ENCODE results near the gene CRTC3.
"Not testable (repeated sequence)": the region's sequence is repeated elsewhere in the genome, so short reads cannot be mapped to it uniquely, and the experiment has no call there.

The CRTC3 gene, protein sequence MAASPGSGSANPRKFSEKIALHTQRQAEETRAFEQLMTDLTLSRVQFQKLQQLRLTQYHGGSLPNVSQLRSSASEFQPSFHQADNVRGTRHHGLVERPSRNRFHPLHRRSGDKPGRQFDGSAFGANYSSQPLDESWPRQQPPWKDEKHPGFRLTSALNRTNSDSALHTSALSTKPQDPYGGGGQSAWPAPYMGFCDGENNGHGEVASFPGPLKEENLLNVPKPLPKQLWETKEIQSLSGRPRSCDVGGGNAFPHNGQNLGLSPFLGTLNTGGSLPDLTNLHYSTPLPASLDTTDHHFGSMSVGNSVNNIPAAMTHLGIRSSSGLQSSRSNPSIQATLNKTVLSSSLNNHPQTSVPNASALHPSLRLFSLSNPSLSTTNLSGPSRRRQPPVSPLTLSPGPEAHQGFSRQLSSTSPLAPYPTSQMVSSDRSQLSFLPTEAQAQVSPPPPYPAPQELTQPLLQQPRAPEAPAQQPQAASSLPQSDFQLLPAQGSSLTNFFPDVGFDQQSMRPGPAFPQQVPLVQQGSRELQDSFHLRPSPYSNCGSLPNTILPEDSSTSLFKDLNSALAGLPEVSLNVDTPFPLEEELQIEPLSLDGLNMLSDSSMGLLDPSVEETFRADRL
- total RNA-seq: 148 reads per million, percentile 89 among the genes with 10 or more reads in this experiment

DNA sequence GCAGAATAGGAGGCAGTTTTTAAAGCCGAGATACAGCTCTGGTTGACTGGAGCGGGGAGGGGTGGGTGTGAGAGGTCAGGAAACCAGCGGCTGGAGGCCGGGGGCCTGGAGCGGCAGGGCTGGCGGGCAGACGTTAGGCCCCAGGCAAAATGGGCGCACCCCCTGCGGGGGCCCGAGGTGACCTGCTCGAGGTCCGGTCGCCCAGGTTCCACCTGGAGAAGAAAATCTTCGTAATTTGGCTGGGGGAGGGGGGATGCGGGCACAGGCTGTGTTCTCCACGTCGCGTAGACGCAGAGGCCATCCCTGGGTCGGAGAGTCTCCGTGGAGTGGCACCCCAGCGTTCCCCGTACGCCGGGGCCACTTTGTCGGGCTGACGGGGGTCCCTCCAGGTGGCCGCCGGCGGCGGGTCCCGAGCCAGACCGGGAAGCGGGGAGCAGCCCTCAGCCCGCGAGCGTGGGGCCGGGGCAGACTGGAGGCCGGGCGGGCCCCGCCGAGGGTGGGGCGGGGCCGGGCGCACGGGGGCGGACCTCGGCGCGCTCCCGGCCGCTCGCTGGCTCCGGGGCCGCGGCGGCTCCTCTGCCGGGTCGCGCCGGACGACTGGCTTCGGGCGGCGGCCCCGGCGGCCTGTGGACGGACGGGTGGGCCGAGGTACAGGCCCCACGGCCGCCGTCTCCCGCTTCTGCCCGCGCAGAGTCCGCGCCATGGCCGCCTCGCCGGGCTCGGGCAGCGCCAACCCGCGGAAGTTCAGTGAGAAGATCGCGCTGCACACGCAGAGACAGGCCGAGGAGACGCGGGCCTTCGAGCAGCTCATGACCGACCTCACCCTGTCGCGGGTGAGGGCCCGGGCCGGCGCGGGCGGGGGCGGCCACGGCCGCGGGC, at the start of gene CRTC3:
Gene CRTC3, plus strand, starts transcription at position 553 of the 879 bp plus-strand sequence. Its CDS starts 149 bp downstream, at position 702.
- peak; percentile 30 for DNase-seq

DNA sequence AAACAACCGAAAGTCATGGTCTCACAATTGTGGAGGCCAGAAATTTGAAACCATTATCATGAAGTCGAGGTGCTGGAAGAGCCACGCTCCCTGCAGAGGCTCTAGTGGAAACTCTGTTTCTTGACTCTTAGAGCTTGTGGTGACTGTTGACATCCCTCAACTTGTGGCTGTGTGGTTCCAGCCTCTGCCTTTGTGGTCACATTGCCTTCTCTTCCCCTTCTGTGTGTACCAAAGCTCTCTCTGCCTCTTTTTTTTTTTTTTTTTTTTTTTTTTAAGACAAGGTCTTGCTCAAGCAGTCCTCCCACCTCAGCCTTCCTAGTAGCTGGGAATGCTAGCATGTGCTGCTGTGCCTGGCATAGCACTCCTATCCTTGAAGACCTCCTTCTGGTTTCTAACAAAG, 48.7 kb upstream of the CRTC3 start:
- no peak for DNase-seq

DNA sequence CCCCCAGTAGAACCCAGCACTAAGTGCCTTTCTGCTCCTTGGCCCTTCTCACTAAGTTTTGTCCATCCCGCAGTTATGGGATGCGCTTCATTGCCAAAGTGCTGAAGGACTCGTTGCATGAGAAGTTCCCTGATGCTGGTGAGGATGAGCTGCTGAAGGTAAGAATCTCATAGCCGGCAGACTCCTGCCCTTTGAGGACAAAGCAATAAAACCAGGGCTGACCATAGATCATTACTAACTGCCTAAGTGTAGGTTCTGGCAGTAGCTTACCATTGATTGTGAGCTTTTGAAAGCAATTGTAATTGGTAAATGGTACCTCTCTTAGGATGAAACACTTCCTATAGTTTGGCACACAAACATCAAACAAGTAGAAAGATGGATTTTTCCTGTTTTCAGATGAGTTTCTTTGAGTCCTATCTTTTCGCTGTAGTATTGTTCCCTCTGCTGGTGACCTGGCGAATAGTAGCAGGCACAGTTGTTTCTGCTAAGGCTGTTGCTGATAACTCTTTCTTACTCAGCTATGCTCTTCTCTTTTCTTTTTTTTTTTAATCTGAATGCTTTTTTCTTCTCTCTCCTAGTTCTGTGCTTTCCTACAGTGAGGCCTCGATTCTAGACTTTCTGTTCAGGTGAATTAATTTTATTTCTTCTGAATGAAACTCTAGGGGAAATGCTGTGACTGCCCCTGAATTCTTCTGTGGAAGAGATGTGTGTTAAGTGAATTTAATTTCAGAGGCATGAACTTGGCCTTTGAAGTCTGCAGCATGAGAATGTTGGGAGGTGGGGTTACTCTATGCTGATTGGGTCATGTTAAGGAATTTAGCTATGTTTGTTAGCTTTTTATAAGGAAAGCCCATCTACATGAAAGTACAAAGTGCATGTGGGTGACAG, 47.4 kb upstream of the CRTC3 start:
- DNase-seq: peak; percentile 31

DNA sequence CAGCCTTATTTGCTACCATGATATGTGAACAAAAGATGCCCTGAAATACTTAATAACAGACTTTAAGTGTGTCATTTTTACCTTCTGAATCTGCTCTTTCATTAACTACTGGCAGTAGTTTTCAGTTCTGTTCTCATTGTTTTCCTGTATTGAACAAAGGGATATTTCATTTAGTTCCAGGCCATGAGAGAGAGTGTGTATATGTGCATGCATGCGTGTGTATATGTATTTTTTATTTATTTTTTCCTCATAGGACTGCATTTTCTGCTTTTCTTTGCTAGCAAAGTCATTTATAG, 46.8 kb upstream of the CRTC3 start:
- DNase-seq: no peak

DNA sequence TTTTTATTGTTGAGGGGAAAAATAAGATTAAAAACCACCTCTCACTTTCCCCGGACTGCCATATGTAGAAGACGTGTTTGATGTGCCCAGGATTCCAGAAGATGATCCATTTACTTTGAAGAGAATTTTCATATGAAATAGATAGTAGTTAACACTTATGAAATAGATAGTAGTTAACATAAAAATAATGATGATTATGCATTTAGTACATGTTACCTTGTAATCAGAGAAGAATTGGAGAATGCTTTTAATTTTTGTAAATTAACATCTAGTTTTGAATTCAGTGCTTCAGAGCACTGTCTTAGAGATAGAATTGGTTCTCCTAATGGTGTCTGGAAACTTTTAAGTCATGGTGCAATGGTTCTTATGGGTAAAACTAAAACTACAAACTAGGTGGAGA, 46.1 kb upstream of the CRTC3 start:
- DNase-seq: no peak

DNA sequence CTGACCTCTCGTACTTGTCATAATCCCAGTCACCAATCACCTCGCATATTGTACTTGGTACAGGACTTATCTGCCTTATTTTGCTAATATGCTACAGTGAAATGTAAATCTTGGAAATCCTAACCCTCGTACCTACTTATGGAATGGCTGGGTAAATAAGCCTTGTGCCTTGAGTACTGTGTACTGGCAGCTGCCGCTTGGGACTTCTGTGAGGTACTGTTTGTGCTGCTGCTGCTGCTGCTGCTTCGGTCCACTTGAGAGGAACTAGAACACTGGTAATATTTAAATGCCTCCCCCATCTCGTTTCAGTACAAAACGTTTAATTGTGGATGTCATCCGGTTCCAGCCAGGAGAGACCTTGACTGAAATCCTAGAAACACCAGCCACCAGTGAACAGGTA, 42.5 kb upstream of the CRTC3 start:
- DNase-seq: no peak

DNA sequence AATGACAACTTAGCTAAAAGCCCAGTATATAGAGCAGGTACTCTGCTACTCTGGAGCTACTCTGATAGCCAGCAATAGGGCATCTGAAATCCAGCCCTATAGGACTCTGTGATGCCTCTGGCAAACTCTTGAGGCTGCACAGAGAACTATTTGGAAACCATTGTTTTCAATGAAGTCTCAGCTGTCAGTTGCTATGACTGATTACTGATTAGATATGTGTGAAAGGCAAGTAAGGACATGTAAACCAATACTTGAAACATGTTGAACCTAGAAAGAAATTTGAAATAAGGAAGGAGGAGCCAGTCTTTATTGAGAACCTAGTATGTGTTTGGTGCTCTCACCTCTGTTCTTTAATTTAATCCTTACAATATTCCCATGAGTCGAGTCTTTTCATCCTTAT, 40.2 kb upstream of the CRTC3 start:
- DNase-seq: no peak

DNA sequence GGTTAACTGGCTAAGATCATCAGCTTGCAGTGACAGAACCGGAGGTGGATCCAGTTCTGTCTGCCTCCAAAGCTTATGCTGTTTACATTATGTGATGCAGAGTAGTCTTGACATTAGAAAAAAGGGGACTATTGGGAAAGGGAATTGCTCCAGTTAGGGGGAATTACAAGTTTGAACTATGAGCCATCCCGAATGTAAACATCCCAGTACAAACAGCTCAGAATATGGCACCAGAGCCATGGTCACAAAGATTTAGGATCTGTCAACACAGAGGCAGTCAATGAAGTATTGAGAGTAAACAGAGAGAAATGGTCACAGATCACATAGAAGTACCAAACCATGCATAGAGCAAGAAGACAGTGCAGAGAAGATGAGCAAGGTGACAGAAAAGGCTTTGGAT, 39.8 kb upstream of the CRTC3 start:
- no peak for DNase-seq

DNA sequence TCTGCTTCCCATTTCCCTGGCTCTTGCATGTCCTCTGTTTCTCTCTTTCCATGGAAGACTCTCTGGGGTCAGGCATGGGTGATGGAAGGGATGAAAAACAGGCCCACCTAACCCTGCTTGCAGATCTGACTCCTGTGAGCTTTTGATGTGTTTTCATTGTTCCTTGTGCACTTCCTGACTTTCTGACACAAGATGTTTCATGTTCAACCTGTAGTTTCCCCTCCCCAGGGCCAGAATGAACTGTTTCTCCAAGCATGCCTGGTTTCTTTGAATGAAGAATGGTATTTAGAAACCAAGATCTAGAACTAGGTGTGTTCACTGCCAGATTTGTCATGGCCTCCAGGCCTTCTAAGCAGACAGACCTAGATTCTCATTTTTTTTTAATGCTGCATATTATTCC, 36.1 kb upstream of the CRTC3 start:
- no peak for DNase-seq

DNA sequence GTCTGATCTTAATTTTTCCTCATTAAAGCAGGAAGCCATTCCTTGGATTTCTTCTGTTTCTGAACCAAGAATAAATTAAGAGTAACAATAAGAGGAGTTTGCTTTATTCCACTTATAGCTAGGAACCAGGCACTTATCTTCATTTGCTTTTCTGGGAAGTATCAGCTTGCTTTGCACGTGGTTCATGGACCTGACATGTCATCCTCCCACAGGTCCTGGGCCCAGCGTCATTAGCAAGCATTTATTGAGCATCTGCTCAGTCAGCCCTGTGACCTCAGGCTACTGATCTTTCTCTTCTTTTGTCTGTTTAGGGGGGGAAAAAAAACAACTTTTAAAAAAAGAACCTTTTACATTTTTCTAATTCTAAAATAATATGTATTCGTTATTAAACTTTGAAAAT, 34.7 kb upstream of the CRTC3 start:
- DNase-seq: no peak

DNA sequence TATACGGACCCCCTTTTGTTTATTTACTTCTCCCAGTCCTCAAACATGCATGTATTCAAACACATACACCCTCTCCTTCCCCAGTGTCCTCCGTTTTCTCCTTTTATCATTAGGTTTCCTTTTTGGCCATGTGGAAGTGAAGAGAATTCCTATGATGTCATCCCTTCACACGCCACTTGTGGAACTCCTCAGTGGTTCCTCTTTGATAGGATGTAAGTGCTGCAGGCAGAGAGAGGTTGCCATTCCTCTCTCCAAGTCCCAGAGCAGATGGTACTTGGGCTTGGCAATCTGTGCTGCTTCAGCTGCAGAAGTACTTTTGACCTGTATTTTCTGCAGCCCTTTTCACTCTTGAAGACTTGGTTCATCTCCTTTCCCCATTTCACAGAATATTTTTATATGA, 32.9 kb upstream of the CRTC3 start:
- no peak for DNase-seq

DNA sequence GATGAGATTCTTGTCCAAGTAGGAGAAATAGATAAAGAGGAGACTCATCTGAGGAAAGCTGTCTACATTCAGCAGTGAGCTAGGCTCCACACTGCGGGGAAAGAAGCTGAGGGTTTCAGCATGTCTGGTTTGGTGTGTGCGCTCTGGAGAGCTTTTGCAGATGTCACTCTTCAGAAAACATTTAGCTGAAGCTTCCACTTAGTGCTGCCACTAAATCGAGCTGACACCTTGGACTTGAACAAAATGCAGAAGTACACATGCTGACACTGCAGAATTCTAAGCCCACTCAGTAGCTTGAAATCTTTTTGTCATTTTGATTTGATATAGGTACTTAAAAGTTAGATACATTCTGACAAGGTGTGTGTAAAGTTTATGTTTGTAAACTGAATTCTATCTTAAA, 32.3 kb upstream of the CRTC3 start:
- DNase-seq: no peak

DNA sequence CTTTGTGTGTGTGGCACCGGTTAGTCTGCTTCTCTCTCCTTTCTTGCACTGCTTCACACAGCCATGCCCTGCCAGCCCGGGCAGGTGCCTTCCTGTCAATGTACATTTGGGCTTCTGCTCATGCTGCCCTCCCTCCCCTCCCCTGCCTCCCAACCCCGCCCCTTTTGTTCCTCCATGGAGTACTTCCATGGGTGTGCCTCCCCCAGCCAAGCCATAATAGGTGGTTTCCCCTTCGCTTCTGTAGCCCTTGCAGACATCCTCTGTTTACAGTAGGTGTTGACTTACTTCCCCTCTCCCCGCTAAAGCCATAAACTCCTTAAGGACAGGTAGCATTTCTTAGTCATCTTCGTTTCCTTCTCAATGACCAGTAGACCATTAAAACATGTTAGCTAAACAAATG, 31.8 kb upstream of the CRTC3 start:
- no peak for DNase-seq

DNA sequence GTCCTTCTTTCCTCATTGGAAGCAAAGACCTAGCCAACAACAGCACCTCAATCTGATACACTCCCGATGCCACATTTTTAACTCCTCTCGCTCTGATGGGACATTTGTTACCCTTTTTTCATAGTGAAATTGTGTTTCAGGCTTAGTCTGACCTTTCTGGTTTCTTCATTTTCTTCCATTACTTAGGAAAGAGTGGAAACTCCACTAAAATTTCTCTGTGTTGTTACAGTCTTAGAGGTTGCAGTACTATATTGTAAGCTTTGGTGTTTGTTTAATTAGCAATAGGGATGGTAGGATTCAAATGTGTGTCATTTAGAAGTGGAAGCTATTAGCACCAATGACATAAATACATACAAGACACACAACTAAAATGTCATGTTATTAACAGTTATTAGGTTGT, 29.6 kb upstream of the CRTC3 start:
- no peak for DNase-seq

DNA sequence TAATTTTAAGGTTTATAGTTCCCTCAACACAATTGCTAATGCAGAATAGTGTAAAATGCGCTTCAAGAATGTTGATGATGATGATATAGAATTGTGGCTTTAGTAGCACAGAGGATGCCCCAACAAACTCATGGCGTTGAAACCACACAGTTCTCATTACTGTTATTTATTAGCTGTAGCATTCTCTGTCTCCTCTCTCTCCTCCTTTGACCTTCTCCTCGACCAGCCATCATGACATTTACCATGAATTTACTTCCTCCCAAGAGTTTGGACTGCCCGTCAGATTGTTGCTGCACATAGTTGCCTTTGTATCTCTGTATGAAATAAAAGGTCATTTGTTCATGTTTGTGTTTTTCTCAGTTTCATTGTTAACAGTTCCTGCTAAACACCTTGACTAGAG, 27.8 kb upstream of the CRTC3 start:
- DNase-seq: no peak

DNA sequence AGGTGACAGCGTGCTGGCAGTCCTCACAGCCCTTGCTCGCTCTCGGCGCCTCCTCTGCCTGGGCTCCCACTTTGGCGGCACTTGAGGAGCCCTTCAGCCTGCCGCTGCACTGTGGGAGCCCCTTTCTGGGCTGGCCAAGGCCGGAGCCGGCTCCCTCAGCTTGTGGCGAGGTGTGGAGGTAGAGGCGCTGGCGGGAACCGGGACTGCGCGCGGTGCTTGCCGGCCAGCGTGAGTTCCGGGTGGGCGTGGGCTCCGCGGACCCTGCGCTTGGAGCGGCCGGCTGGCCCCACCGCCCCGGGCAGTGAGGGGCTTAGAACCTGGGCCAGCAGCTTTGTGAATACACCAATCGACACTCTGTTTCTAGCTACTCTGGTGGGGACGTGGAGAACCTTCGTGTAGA, 18.9 kb upstream of the CRTC3 start:
- DNase-seq: not testable (repeated sequence)

DNA sequence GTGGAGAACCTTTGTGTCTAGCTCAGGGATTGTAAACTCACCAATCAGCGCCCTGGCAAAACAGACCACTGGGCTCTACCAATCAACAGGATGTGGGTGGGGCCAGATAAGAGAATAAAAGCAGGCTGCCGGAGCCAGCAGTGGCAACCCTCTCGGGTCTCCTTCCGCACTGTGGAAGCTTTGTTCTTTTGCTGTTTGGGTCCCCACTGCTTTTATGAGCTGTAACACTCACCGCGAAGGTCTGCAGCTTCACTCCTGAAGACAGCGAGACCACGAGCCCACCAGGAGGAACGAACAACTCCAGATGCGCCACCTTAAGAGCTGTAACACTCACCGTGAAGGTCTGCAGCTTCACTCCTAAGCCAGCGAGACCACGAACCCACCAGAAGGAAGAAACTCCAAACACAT, 18.5 kb upstream of the CRTC3 start:
- DNase-seq: not testable (repeated sequence)

DNA sequence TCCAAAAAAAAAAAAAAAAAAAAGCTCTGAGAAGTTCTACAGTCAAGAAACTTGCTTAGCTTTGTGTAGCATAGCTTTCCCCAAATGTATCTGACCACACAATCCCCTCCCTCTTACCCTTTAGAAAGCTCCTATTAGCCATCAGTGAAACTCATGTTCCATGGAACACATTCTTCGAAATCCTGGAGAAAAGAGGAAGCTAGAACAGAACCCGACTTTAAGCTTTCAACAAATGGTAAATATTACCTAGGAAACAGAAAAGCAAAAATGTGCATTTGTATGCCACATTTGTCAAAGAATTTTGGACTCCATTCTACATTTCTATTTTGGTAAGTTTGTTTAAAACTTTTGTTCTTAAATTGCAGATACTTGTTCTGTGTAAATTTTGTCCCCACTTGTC, 17.4 kb upstream of the CRTC3 start:
- DNase-seq: no peak

DNA sequence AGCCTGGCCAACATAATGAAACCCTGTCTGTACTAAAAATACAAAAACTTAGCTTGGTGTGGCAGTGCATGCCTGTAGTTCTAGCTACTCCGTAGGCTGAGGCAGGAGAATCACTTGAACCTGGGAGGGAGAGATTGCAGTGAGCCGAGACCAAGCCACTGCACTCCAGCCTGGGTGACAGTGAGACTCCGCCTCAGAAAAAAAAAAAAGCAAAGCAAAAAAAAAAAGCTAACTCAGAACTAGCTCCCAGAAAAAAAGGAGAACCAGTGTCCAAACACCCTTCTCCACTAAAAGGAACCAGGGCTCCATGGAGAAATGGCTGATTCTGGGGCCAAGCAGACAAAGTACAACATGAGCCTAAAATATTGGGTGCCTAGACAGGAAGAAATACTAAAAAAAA, 16.7 kb upstream of the CRTC3 start:
- DNase-seq: no peak

DNA sequence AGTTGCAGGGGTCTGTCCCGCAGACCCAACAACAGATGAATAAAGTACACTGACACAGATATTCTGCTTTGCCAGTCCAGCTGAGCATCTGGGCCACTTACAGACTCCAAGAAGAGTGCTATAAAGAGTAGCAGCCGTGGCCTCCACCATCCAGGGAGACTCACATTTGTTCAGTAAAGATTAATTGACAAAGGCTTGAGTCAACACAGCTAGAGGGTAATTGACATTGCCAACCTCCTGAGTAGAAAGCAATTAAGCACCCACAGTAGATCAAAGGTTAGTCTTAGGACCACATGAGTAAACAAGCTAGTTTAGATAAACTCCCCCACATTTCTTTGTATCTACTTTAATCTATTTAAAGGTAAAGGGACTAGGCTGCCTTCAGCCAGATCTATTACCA, 16.3 kb upstream of the CRTC3 start:
- no peak for DNase-seq

DNA sequence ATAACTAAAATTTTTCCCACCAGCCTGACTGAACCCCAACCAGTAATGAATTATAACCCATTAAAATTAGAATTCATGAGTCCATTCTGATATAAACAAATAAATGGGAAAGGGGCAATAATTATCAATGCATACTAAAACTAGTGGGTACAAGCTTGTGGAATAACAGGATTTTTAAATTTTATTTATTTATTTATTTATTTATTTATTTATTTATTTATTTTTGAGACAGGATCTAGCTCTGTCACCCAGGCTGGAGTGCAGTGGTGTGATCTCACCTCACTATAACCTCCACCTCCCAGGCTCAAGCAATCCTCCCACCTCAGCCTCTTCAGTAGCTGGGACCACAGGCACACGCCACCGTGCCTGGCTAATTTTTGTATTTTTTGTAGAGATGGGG, 15.8 kb upstream of the CRTC3 start:
- not testable (repeated sequence) for DNase-seq

DNA sequence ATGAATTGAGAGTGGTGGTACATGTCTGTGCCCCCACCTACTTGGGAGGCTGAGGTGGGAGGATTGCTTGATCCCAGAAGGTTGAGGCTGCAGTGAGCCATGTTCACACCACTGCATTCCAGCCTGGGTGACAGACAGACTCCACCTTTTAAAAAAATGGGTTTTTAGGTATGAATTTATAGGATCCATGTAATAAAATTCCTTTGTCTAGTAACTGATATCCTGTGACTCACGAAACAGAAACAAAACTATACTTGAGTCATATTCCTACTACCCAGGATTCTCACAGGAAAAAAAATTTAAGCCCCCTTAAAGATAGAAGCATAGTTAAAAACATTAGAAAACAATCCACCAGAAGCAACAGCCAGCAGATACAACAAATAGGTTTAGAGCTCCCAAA, 10.0 kb upstream of the CRTC3 start:
- no peak for DNase-seq

DNA sequence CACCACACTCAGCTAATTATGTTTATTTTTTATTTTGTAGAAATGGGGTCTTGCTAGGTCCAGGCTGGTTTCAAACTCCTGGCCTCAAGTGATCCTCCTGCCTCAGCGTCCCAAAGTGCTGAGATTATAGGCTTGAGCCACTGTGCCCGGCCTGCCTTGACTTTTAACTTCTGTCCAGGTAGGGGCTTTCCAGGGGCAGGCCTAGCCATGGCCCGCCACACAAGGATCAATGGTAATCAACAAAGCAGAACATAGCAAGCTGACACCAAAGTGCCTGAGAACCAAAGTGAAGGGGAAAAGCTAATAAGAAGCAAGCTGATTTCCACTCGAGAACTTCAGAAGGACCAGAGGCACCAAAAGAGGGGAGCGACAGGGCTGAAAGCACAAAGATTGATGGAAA, 9.4 kb upstream of the CRTC3 start:
- no peak for DNase-seq
